Psoas muscle (tissue), 8 donors: Measurements from ENCODE around the gene ZBTB44. TPM values are rescaled to one million over a fixed set of nuclear protein-coding genes. Genes with fewer than 3 reads are reported as not detected.

Experiments
- ATAC-seq, 4 donors: fragments of 200-7000 bp; cut with Tn5 transposase; one replicate each; pipeline ENCODE4 v1.9.1; 2020; ENCODE audit warnings: moderate library complexity in 3 of 4, mild to moderate bottlenecking in 2 of 4
- DNase-seq, 2 donors: peaks; one replicate each; pipeline ENCODE4 v3.0.0-alpha.2; 2020
- H3K27ac ChIP-seq: fragments of 200-600 bp; one replicate; pipeline ENCODE4 v1.8.0; 2022
- H3K27me3 ChIP-seq, 3 donors: fragments of 200-600 bp in 1 of 3; one replicate each; pipeline versions ENCODE4 v1.6.1 to v1.8.0; 2013 to 2022; ENCODE audit warnings: low read length in 2 of 3, mild to moderate bottlenecking in 2 of 3, moderate library complexity in 1 of 3; ENCODE audit not compliant: insufficient read depth in 3 of 3
- H3K36me3 ChIP-seq, 2 donors: fragments of 200-600 bp in 1 of 2; one replicate each; pipeline versions ENCODE4 v1.6.1 to v1.8.0; 2013 to 2022; ENCODE audit warnings: low read depth in 1 of 2, mild to moderate bottlenecking in 1 of 2, moderate library complexity in 1 of 2; ENCODE audit not compliant: insufficient read depth in 1 of 2
- H3K4me1 ChIP-seq: fragments of 200-600 bp; one replicate; pipeline ENCODE4 v1.8.0; 2022
- H3K4me3 ChIP-seq: fragments of 200-600 bp; one replicate; pipeline ENCODE4 v1.8.0; 2022; ENCODE audit warnings: mild to moderate bottlenecking
- H3K9me3 ChIP-seq: fragments of 200-600 bp; one replicate; pipeline ENCODE4 v1.8.0; 2022
- CTCF ChIP-seq: fragments of 200-600 bp; IDR thresholded peaks from one replicate; pipeline ENCODE4 v1.8.0; 2022; ENCODE audit warnings: antibody characterized with exemption
- WGBS, 3 donors: extraction: QIAGEN DNeasy Blood & Tissue Kit; methylation state at CpG; one replicate each; pipeline versions ENCODE4 v1.1.6 to v1.1.7; 2013; 5-methylcytosine and 5-hydroxymethylcytosine counted together
- intact Hi-C, 2 donors: fragments of 100-400 bp; cut with DNase I; formaldehyde crosslinking; loops; one replicate each; pipeline versions ENCODE4 v1.11.0 to v1.14.2; 2022
- polyA plus RNA-seq, 3 donors: library from polyadenylated mRNA; stranded (reverse); fragments of 200-250 nt; gene quantifications; one replicate each; pipeline ENCODE4 v1.2.3, GENCODE V29; 2013
- total RNA-seq, 4 donors: library from RNA; stranded (reverse); fragmentation: NEBNext Ultra II Directional in 2 of 4; extraction: Animal tissue kit (Norgen Biotek cat#: 25700) in 2 of 4; gene quantifications; one replicate each; pipeline versions ENCODE4 v1.2.1 to v1.2.4, GENCODE V29; 2021 to 2023
- donor health status: healthy with polysubstance abuse.
- donor health status: DM: no; HTN: no; CAD: no; lungs with moderate emphysema.
- donor health status: Bipolar disorder and iron deficiency.
- donor health status: healthy.
- donor health status: DM: yes; HTN: yes; CAD: no.
- donor health status: DM: no; HTN: no; CAD: no.
- donor health status: DM: no; HTN: no; CAD: no.
- donor health status: DM: yes; HTN: yes; CAD: no.

Gene ZBTB44
- total and polyA plus RNA-seq, 7 donors, result 8.6 to 77.2 (median 58.6) TPM

GRCh38 chr11:130314184-130314749 lies 450 bp downstream of the ZBTB44 start:
- peak overlapping the region; percentile 96 for H3K4me3 ChIP-seq
- 0 to 2% (median 1%) methylated on average over 13 to 58 of the region's 68 CpGs for WGBS, 3 donors
- no peaks in the 10 kb centered on the region for H3K27me3 ChIP-seq
- H3K36me3 ChIP-seq, result no peaks in the 10 kb centered on the region
- H3K27ac ChIP-seq, result peak overlapping the region; percentile 90
- H3K4me1 ChIP-seq, result peaks cover 36% of the 10 kb centered on the region
- DNase-seq, result peak; percentile 67 to 81
- no peak for TF ChIP-seq CTCF
- no peaks in the 10 kb centered on the region for H3K9me3 ChIP-seq
- intact Hi-C loops, result loop anchor here in 1 of 2 donors (2.0 to 5.0 kb wide), 2 partner anchors 55 to 68 kb away; no protein-coding TSS in a partner anchor
- ATAC-seq, result peak; percentile 78 to 87 (median 83)

GRCh38 chr11:130313383-130314183 lies 1.1 kb downstream of the ZBTB44 start:
- Histone ChIP-seq H3K27me3 (no peaks in the 10 kb centered on the region), H3K27ac (peak overlapping the region; percentile 90), H3K4me1 (peaks cover 43% of the 10 kb centered on the region), H3K36me3 (no peaks in the 10 kb centered on the region), H3K9me3 (no peaks in the 10 kb centered on the region), H3K4me3 (peak overlapping the region; percentile 96)
- TF ChIP-seq CTCF, result no peak
- intact Hi-C loops, result loop anchor here in 1 of 2 donors (2.0 to 5.0 kb wide), 2 partner anchors 55 to 69 kb away; no protein-coding TSS in a partner anchor
- ATAC-seq (no peak), DNase-seq (no peak)
- 2 to 3% (median 2%) methylated on average over 21 of the region's 21 CpGs for WGBS, 3 donors

GRCh38 chr11:130312046-130312445 lies 2.7 kb downstream of the ZBTB44 start:
- no peaks in the 10 kb centered on the region for H3K27me3 ChIP-seq
- H3K36me3 ChIP-seq, result no peaks in the 10 kb centered on the region
- no peak for ATAC-seq
- peaks cover 46% of the 10 kb centered on the region for H3K4me1 ChIP-seq
- no peak for TF ChIP-seq CTCF
- no peak for DNase-seq
- intact Hi-C loops, result loop anchor here in 1 of 2 donors (5.0 kb wide), 1 partner anchor 70 kb away; no protein-coding TSS in a partner anchor
- no peak overlapping the region for H3K27ac ChIP-seq
- H3K9me3 ChIP-seq, result peaks cover 4% of the 10 kb centered on the region
- peak overlapping the region; percentile 96 for H3K4me3 ChIP-seq

- no peaks in the 10 kb centered on the region for H3K27me3 ChIP-seq
- intact Hi-C loops, result loop anchor here in 1 of 2 donors (5.0 kb wide), 1 partner anchor 72 kb away; no protein-coding TSS in a partner anchor
- no peak for TF ChIP-seq CTCF
- H3K9me3 ChIP-seq, result peaks cover 4% of the 10 kb centered on the region
- 68 to 86% (median 70%) methylated on average over 4 of the region's 4 CpGs for WGBS, 3 donors
- ATAC-seq (no peak), DNase-seq (no peak)
- no peaks in the 10 kb centered on the region for H3K36me3 ChIP-seq
- H3K27ac ChIP-seq, result no peak overlapping the region
- no peak overlapping the region for H3K4me3 ChIP-seq
- peaks cover 46% of the 10 kb centered on the region for H3K4me1 ChIP-seq
Observed at GRCh38 chr11:130310622-130311021, 4.1 kb downstream of the ZBTB44 start.
